BJ (cell line): ENCODE measurements around the gene LHFPL5. TPM values are rescaled to one million over a fixed set of nuclear protein-coding genes. Genes with fewer than 3 reads are reported as not detected.

Experiments
- CTCF ChIA-PET: fragments of 350-600 bp; formaldehyde crosslinking; extraction: SDS; loops from one replicate; lab custom pipeline; 2021; ENCODE audit warnings: antibody characterized with exemption, inconsistent platforms; lab: Yijun Ruan, JAX
- POLR2A ChIA-PET: fragments of 300-600 bp; sonication (Branson Sonifier 250); formaldehyde crosslinking; extraction: SDS; loops from one replicate; lab custom pipeline; 2021; ENCODE audit warnings: antibody characterized with exemption; lab: Charles Lee
- DNase-seq: peaks from one replicate; pipeline ENCODE4 v3.0.0-alpha.2; 2011; ENCODE audit warnings: low read depth
- H3K27me3 ChIP-seq: 2 replicates; pipeline ENCODE4 v1.6.0; 2011; ENCODE audit warnings: low read length; ENCODE audit not compliant: control insufficient read depth, insufficient read depth
- H3K36me3 ChIP-seq: 2 replicates; pipeline ENCODE4 v1.5.1; 2011; ENCODE audit warnings: low read length; ENCODE audit not compliant: control insufficient read depth, insufficient read depth
- H3K4me3 ChIP-seq: 2 replicates; pipeline ENCODE4 v1.5.1; 2011; ENCODE audit warnings: low read depth, mild to moderate bottlenecking, control low read depth, low read length
- polyA plus RNA-seq: library from polyadenylated mRNA; depleted of rRNA; stranded (reverse); fragments of >200 nt; gene quantifications from 2 replicates; pipeline ENCODE4 v1.2.3, GENCODE V29; 2011
- TF ChIP-seq, protein P1 (sequence below): IDR thresholded peaks from 2 replicates; pipeline ENCODE4 v1.5.1; 2011; ENCODE audit warnings: low read depth, mild to moderate bottlenecking, control low read depth, inconsistent platforms, low read length, moderate library complexity; ENCODE audit not compliant: insufficient read depth

LHFPL5 gene
- polyA plus RNA-seq, 1 experiment = not detected

DNA sequence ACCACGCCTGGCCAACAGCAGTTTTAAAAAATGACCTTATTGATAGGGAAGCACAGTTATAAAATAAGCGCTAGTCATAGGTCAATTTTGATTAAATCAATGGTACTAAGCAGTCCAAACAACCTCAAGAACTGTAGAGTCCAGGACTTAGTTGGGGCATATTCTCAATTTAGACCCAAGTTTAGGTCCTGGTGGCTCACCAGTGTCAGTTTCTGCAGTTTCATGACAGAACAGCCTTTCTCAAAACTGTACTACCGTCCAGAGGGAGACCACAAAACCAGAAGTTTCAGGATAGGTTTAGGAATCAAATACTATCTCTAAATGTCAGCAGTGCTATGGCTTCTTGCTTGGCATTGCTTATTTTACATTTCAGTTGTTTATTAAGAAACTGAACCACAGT is 39.1 kb downstream of the LHFPL5 start:
- ChIA-PET CTCF (no interaction called here), POLR2A (no interaction called here)
- TF ChIP-seq, protein P1, sequence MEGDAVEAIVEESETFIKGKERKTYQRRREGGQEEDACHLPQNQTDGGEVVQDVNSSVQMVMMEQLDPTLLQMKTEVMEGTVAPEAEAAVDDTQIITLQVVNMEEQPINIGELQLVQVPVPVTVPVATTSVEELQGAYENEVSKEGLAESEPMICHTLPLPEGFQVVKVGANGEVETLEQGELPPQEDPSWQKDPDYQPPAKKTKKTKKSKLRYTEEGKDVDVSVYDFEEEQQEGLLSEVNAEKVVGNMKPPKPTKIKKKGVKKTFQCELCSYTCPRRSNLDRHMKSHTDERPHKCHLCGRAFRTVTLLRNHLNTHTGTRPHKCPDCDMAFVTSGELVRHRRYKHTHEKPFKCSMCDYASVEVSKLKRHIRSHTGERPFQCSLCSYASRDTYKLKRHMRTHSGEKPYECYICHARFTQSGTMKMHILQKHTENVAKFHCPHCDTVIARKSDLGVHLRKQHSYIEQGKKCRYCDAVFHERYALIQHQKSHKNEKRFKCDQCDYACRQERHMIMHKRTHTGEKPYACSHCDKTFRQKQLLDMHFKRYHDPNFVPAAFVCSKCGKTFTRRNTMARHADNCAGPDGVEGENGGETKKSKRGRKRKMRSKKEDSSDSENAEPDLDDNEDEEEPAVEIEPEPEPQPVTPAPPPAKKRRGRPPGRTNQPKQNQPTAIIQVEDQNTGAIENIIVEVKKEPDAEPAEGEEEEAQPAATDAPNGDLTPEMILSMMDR = no peak
- Histone ChIP-seq H3K36me3 (0 out of 2 replicates have a peak, but pooled peaks cover 1% of the 10 kb centered on the region), H3K4me3 (no peak overlapping the region), H3K27me3 (no peaks in the 10 kb centered on the region)
- no peak for DNase-seq

- TF ChIP-seq, protein P1 = no peak
- peaks cover 1% of the 10 kb centered on the region; the same call in 1 of the 2 replicates for H3K36me3 ChIP-seq
- CTCF ChIA-PET = no interaction called here
These were observed 45.1 kb downstream of the LHFPL5 start for GRCh38 chr6:35850208-35850607.

DNA sequence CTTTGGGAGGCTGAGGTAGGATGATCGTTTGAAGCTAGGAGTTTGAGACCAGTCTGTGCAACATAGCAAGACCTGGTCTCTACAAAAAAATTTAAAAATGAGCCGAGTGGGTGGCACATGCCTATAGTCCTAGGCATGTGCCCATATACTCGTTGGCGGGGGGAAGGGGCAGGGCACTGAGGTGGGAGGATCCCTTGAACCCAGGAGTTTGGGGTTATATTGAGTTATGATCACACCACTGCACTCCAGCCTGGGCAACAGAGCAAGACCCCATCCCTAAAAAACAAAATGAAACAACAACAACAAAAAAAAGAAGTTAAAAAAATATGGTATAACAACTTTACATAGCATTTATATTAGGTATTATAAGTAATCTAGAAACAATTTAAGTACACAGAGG is 47.8 kb downstream of the LHFPL5 start:
- ChIA-PET POLR2A (no interaction called here), CTCF (interaction anchor here (0.6 kb wide), 1 partner anchor 326 kb away, joined by 3 read pairs; no protein-coding TSS in a partner anchor)
- TF ChIP-seq, protein P1 = no peak
- H3K27me3 ChIP-seq = no peaks in the 10 kb centered on the region
- peaks cover 3% of the 10 kb centered on the region; the same call in 1 of the 2 replicates for H3K36me3 ChIP-seq
- no peak for DNase-seq
- H3K4me3 ChIP-seq = no peak overlapping the region

More at GRCh38 chr6:35850208-35850607, 45.1 kb downstream of the LHFPL5 start:
- POLR2A ChIA-PET = no interaction called here
- Histone ChIP-seq H3K4me3 (no peak overlapping the region), H3K27me3 (no peaks in the 10 kb centered on the region)
- no peak for DNase-seq

GRCh38 chr6:35856250-35856649 is 51.1 kb downstream of the LHFPL5 start:
- ChIA-PET POLR2A (no interaction called here), CTCF (interaction anchor here (0.5 kb wide), 1 partner anchor 1304 kb away, joined by 3 read pairs; no protein-coding TSS in a partner anchor)
- no peak for DNase-seq
- peaks cover 4% of the 10 kb centered on the region for H3K36me3 ChIP-seq
- no peaks in the 10 kb centered on the region for H3K27me3 ChIP-seq
- H3K4me3 ChIP-seq = no peak overlapping the region
- TF ChIP-seq, protein P1 = no peak

DNA sequence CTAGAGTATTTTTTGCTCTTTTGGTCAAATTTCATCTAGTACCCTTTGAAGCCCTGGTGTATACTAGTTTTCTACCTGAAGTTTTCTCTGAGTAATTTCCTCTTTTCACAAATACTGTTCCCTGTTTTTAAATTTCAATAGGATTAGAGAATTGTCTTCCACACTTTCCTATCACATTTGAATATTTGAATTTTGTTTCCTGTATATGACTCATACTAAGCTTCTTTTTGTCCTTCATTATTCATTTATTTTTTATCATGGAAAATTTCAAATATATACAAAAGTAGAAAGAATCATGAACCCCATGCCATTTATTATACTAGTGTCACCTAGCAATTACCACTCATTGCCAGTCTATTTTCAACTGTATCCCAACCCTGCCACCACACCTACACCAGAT is 52.7 kb downstream of the LHFPL5 start:
- TF ChIP-seq, protein P1 = no peak
- DNase-seq = no peak
- no peak overlapping the region for H3K4me3 ChIP-seq
- POLR2A ChIA-PET = no interaction called here
- CTCF ChIA-PET = no interaction called here
- H3K36me3 ChIP-seq = peaks cover 4% of the 10 kb centered on the region
- no peaks in the 10 kb centered on the region for H3K27me3 ChIP-seq
